ENCODE measurements around the gene CRACR2A. TPM values are rescaled to one million over a fixed set of nuclear protein-coding genes. Genes with fewer than 3 reads are reported as not detected.

Gene CRACR2A
- total and polyA plus RNA-seq, 4 donors, result 1.4 to 10.2 (median 5.5) TPM

- ATAC-seq (ENCODE audit: insufficient read depth, low FRiP score), result no peak
- 91 to 93% methylated on average over 5 of the region's 5 CpGs for WGBS, 2 donors
- Histone ChIP-seq H3K4me3 (no peak overlapping the region), H3K36me3 (ENCODE audit: control insufficient read depth in 4 of 4, insufficient read depth in 4 of 4, low read length in 4 of 4) (no peaks in the 10 kb centered on the region), H3K27ac (ENCODE audit: low read depth in 1 of 2, low read length in 1 of 2) (no peak overlapping the region), H3K9ac (ENCODE audit: insufficient read depth in 1 of 2, low read length in 2 of 2) (no peak overlapping the region), H3K9me3 (ENCODE audit: control insufficient read depth in 4 of 4, insufficient read depth in 3 of 4, low read length in 3 of 4) (no peaks in the 10 kb centered on the region), H3K27me3 (ENCODE audit: control insufficient read depth in 3 of 3, insufficient read depth in 3 of 3, low read length in 2 of 3) (no peaks in the 10 kb centered on the region), H3K4me1 (ENCODE audit: control insufficient read depth in 5 of 5, insufficient read depth in 5 of 5, low read length in 5 of 5) (no peaks in the 10 kb centered on the region)
- no peak for DNase-seq
- TF ChIP-seq, protein P1, sequence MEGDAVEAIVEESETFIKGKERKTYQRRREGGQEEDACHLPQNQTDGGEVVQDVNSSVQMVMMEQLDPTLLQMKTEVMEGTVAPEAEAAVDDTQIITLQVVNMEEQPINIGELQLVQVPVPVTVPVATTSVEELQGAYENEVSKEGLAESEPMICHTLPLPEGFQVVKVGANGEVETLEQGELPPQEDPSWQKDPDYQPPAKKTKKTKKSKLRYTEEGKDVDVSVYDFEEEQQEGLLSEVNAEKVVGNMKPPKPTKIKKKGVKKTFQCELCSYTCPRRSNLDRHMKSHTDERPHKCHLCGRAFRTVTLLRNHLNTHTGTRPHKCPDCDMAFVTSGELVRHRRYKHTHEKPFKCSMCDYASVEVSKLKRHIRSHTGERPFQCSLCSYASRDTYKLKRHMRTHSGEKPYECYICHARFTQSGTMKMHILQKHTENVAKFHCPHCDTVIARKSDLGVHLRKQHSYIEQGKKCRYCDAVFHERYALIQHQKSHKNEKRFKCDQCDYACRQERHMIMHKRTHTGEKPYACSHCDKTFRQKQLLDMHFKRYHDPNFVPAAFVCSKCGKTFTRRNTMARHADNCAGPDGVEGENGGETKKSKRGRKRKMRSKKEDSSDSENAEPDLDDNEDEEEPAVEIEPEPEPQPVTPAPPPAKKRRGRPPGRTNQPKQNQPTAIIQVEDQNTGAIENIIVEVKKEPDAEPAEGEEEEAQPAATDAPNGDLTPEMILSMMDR (IDR thresholded peaks at IDR 0.05; ENCODE audit: control extremely low read depth, extremely low read depth), result no peak
Observed at GRCh38 chr12:3636328-3636727, 116.6 kb downstream of the CRACR2A start.

GRCh38 chr12:3634348-3634747, 118.6 kb downstream of the CRACR2A start:
- DNase-seq, result no peak
- ATAC-seq (ENCODE audit: insufficient read depth, low FRiP score), result no peak
- Histone ChIP-seq H3K36me3 (ENCODE audit: control insufficient read depth in 4 of 4, insufficient read depth in 4 of 4, low read length in 4 of 4) (peaks cover 0 to 3% (median 0%) of the 10 kb centered on the region in 4 donors), H3K4me3 (no peak overlapping the region), H3K9ac (ENCODE audit: insufficient read depth in 1 of 2, low read length in 2 of 2) (no peak overlapping the region), H3K9me3 (ENCODE audit: control insufficient read depth in 4 of 4, insufficient read depth in 3 of 4, low read length in 3 of 4) (no peaks in the 10 kb centered on the region), H3K4me1 (ENCODE audit: control insufficient read depth in 5 of 5, insufficient read depth in 5 of 5, low read length in 5 of 5) (peaks cover 0 to 9% (median 0%) of the 10 kb centered on the region in 5 donors), H3K27ac (ENCODE audit: low read depth in 1 of 2, low read length in 1 of 2) (no peak overlapping the region), H3K27me3 (ENCODE audit: control insufficient read depth in 3 of 3, insufficient read depth in 3 of 3, low read length in 2 of 3) (no peaks in the 10 kb centered on the region)
- TF ChIP-seq, protein P1 (IDR thresholded peaks at IDR 0.05; ENCODE audit: control extremely low read depth, extremely low read depth), result no peak
- WGBS, 2 donors, result 87 to 93% methylated on average over 6 of the region's 6 CpGs

DNA sequence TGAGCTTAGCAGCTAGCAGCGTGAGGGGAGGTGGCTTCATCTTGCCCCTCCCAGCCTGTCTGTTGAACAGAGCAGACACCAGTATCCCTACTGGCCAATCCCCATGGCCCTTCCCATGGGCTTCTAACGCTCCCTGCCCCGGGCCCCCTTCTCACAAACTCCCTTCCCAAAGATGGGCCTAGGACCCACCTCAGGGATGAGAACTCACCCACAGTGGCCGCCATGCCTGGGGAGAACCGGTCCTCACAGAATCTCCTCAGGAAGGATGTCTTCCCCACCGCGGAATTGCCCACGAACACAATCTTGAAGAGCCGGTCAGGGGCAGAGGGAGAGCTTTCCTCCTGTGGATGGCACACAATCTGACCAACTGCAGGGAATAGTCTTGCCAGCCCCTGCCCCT, 119.5 kb downstream of the CRACR2A start:
- WGBS, 2 donors, result 97% methylated on average over 9 of the region's 9 CpGs
- H3K9me3 ChIP-seq (ENCODE audit: control insufficient read depth in 4 of 4, insufficient read depth in 3 of 4, low read length in 3 of 4), result no peaks in the 10 kb centered on the region
- ATAC-seq (ENCODE audit: insufficient read depth, low FRiP score), result no peak
- TF ChIP-seq, protein P1 (IDR thresholded peaks at IDR 0.05; ENCODE audit: control extremely low read depth, extremely low read depth), result no peak
- H3K36me3 ChIP-seq (ENCODE audit: control insufficient read depth in 4 of 4, insufficient read depth in 4 of 4, low read length in 4 of 4), result peaks cover 0 to 5% (median 0%) of the 10 kb centered on the region in 4 donors
- DNase-seq, result no peak
- no peaks in the 10 kb centered on the region for H3K27me3 ChIP-seq (ENCODE audit: control insufficient read depth in 3 of 3, insufficient read depth in 3 of 3, low read length in 2 of 3)
- H3K4me3 ChIP-seq, result no peak overlapping the region
- peaks cover 0 to 10% (median 0%) of the 10 kb centered on the region in 5 donors for H3K4me1 ChIP-seq (ENCODE audit: control insufficient read depth in 5 of 5, insufficient read depth in 5 of 5, low read length in 5 of 5)
- H3K9ac ChIP-seq (ENCODE audit: insufficient read depth in 1 of 2, low read length in 2 of 2), result no peak overlapping the region
- no peak overlapping the region for H3K27ac ChIP-seq (ENCODE audit: low read depth in 1 of 2, low read length in 1 of 2)

GRCh38 chr12:3632754-3633153, 120.2 kb downstream of the CRACR2A start:
- Histone ChIP-seq H3K9ac (ENCODE audit: insufficient read depth in 1 of 2, low read length in 2 of 2) (no peak overlapping the region), H3K4me1 (ENCODE audit: control insufficient read depth in 5 of 5, insufficient read depth in 5 of 5, low read length in 5 of 5) (peaks cover 0 to 10% (median 0%) of the 10 kb centered on the region in 5 donors), H3K36me3 (ENCODE audit: control insufficient read depth in 4 of 4, insufficient read depth in 4 of 4, low read length in 4 of 4) (peaks cover 0 to 5% (median 0%) of the 10 kb centered on the region in 4 donors), H3K27ac (ENCODE audit: low read depth in 1 of 2, low read length in 1 of 2) (no peak overlapping the region), H3K27me3 (ENCODE audit: control insufficient read depth in 3 of 3, insufficient read depth in 3 of 3, low read length in 2 of 3) (no peaks in the 10 kb centered on the region), H3K9me3 (ENCODE audit: control insufficient read depth in 4 of 4, insufficient read depth in 3 of 4, low read length in 3 of 4) (no peaks in the 10 kb centered on the region), H3K4me3 (no peak overlapping the region)
- ATAC-seq (ENCODE audit: insufficient read depth, low FRiP score) (no peak), DNase-seq (no peak)
- WGBS, 2 donors, result 92 to 95% methylated on average over 2 of the region's 2 CpGs
- TF ChIP-seq, protein P1 (IDR thresholded peaks at IDR 0.05; ENCODE audit: control extremely low read depth, extremely low read depth), result no peak
